Endothelial cell of umbilical vein (primary cell): ENCODE results near the gene MALT1. TPM values are rescaled to one million over a fixed set of nuclear protein-coding genes. Genes with fewer than 3 reads are reported as not detected.

Experiments used
- BruUV-seq: library from RNA; stranded (reverse); fragments of 400-500 nt; replicated peaks from 2 replicates; lab custom pipeline; 2021; lab: Mats Ljungman, UMichigan
- CTCF ChIA-PET: fragments of 300-600, 350-600 bp; sonication (Branson Sonifier 250); formaldehyde crosslinking; loops from one replicate; lab custom pipeline; 2021; ENCODE audit warnings: antibody characterized with exemption, inconsistent platforms; lab: Charles Lee
- POLR2A ChIA-PET: fragments of 300-600, 350-600 bp; sonication (Branson Sonifier 250); formaldehyde crosslinking; loops from one replicate; lab custom pipeline; 2021; ENCODE audit warnings: antibody characterized with exemption, inconsistent platforms; lab: Charles Lee
- DNase-seq: peaks from one replicate; pipeline ENCODE4 v3.0.0-alpha.2; 2011; ENCODE audit warnings: low read depth, low spot score
- FAIRE-seq: peaks from 2 replicates; lab custom pipeline; 2011; peaks lifted over from hg19 to GRCh38; lab: Jason Lieb, UNC
- H2AFZ ChIP-seq: 2 replicates; pipeline ENCODE4 v1.6.0; 2012; ENCODE audit warnings: low read depth, low read length, control low read depth, inconsistent platforms
- H3K27ac ChIP-seq: 2 replicates; pipeline ENCODE4 v1.5.1; 2011; ENCODE audit warnings: low read depth, mild to moderate bottlenecking, control low read depth, low read length, moderate library complexity; ENCODE audit not compliant: insufficient read depth
- H3K27me3 ChIP-seq, 2 experiments: 2 replicates each; pipeline versions ENCODE4 v1.6.0 to v1.6.1; 2011; ENCODE audit warnings: low read length in 2 of 2, mixed read lengths in 1 of 2; ENCODE audit not compliant: control insufficient read depth in 2 of 2, insufficient read depth in 2 of 2
- H3K36me3 ChIP-seq, 2 experiments: 2 replicates in 1 of 2; 3 replicates in 1 of 2; pipeline ENCODE4 v1.5.1; 2011; ENCODE audit warnings: low read length in 2 of 2, mild to moderate bottlenecking in 1 of 2, moderate library complexity in 1 of 2; ENCODE audit not compliant: control insufficient read depth in 2 of 2, insufficient read depth in 2 of 2; ENCODE audit errors: extremely low read depth in 1 of 2
- H3K4me1 ChIP-seq: 3 replicates; pipeline ENCODE4 v1.5.1; 2011; ENCODE audit warnings: mild to moderate bottlenecking, low read length; ENCODE audit not compliant: control insufficient read depth, insufficient read depth; ENCODE audit errors: extremely low read depth
- H3K4me2 ChIP-seq: 2 replicates; pipeline ENCODE4 v1.6.1; 2011; ENCODE audit warnings: low read length, control low read depth, mixed read lengths; ENCODE audit not compliant: insufficient read depth
- H3K4me3 ChIP-seq, 3 experiments: fragments of 200-600 bp in 1 of 3; sonication (generic), shearing (Covaris generic) in 1 of 3; replicated peaks in 1 of 3; 2 replicates each; pipeline ENCODE4 v1.5.1; 2011 to 2016; ENCODE audit warnings: control low read depth in 3 of 3, low read length in 3 of 3, mild to moderate bottlenecking in 2 of 3, inconsistent platforms in 1 of 3, low read depth in 1 of 3, moderate library complexity in 1 of 3; ENCODE audit not compliant: insufficient read depth in 1 of 3
- H3K79me2 ChIP-seq: 2 replicates; pipeline ENCODE4 v1.6.0; 2012; ENCODE audit warnings: low read length, inconsistent platforms; ENCODE audit not compliant: control insufficient read depth, insufficient read depth
- H3K9ac ChIP-seq: replicated peaks from 2 replicates; pipeline ENCODE3; 2011; ENCODE audit warnings: low read length, control low read depth; ENCODE audit not compliant: insufficient read depth; ENCODE audit errors: extremely low read depth
- H3K9me1 ChIP-seq: replicated peaks from 3 replicates; pipeline ENCODE4 v1.6.0; 2011; ENCODE audit warnings: mild to moderate bottlenecking, low read length; ENCODE audit not compliant: control insufficient read depth, insufficient read depth; ENCODE audit errors: extremely low read depth
- H3K9me3 ChIP-seq: replicated peaks from 2 replicates; pipeline ENCODE4 v1.5.1; 2012; ENCODE audit warnings: low read length, inconsistent platforms; ENCODE audit not compliant: control insufficient read depth, insufficient read depth
- H4K20me1 ChIP-seq: replicated peaks from 2 replicates; pipeline ENCODE3; 2011; ENCODE audit warnings: mild to moderate bottlenecking, low read length; ENCODE audit not compliant: control insufficient read depth, insufficient read depth; ENCODE audit errors: extremely low read depth
- EZH2 ChIP-seq: IDR thresholded peaks from 2 replicates; pipeline ENCODE4 v1.6.1; 2012; ENCODE audit warnings: borderline replicate concordance, low read depth, mild to moderate bottlenecking, moderate library complexity, low read length, inconsistent platforms; ENCODE audit not compliant: severe bottlenecking
- FOS ChIP-seq: IDR thresholded peaks from 2 replicates; pipeline ENCODE4 v1.6.1; 2011; ENCODE audit warnings: mild to moderate bottlenecking, low read length, moderate library complexity, borderline replicate concordance; ENCODE audit not compliant: insufficient read depth
- GATA2 ChIP-seq: IDR thresholded peaks from 2 replicates; pipeline ENCODE4 v1.7.0; 2011; ENCODE audit warnings: low read depth, mild to moderate bottlenecking, moderate library complexity, mixed read lengths, low read length; ENCODE audit not compliant: insufficient read length, insufficient read depth
- JUN ChIP-seq: IDR thresholded peaks from 2 replicates; pipeline ENCODE4 v1.6.1; 2011; ENCODE audit warnings: borderline replicate concordance, low read depth; ENCODE audit not compliant: insufficient read length, insufficient read depth
- MYC ChIP-seq: IDR thresholded peaks from one replicate; pipeline ENCODE4 v1.6.1; 2011; ENCODE audit warnings: mild to moderate bottlenecking, low read depth, low read length
- POLR2A ChIP-seq: IDR thresholded peaks from 2 replicates; pipeline ENCODE4 v1.6.1; 2012; ENCODE audit warnings: low read depth, mild to moderate bottlenecking, control low read depth, low read length
- POLR2AphosphoS5 ChIP-seq: IDR thresholded peaks from 2 replicates; pipeline ENCODE4 v1.6.1; 2012; ENCODE audit warnings: low read depth, mild to moderate bottlenecking, control low read depth, low read length, moderate library complexity; ENCODE audit not compliant: insufficient read depth
- dilution Hi-C: fragments of 300-500 bp; cut with MboI; formaldehyde crosslinking; loops from one replicate; pipeline ENCODE4 v1.15.0; 2019; ENCODE audit warnings: low sequenced_read_pairs; ENCODE audit not compliant: extremely low pct_ligation_motif_present
- intact Hi-C: fragments of 100-400 bp; cut with micrococcal nuclease; formaldehyde crosslinking; loops from one replicate; pipeline ENCODE4 v1.10.0; 2022
- polyA plus RNA-seq, 4 experiments: library from polyadenylated mRNA; depleted of rRNA in 3 of 4; stranded (reverse) in 3 of 4; unstranded in 1 of 4; fragments of >200 nt; gene quantifications; 2 replicates each; pipeline versions ENCODE4 v1.2.1 to v1.2.3, GENCODE V29; 2011 to 2012; ENCODE audit warnings: missing spikeins in 1 of 4
- total RNA-seq: library from RNA; stranded (reverse); gene quantifications from 2 replicates; pipeline ENCODE4 v1.2.3, GENCODE V29; 2021
- TF ChIP-seq, protein P1 (sequence below): IDR thresholded peaks from 2 replicates; pipeline ENCODE4 v1.6.1; 2011; ENCODE audit not compliant: insufficient read depth, insufficient read length
- TF ChIP-seq, protein P2 (sequence below), 2 donors: IDR thresholded peaks; 1 replicate in 1 of 2; 2 replicates in 1 of 2; pipeline ENCODE4 v1.5.1; 2011; ENCODE audit warnings: low read length in 2 of 2, mild to moderate bottlenecking in 2 of 2, moderate library complexity in 2 of 2, control low read depth in 1 of 2, inconsistent platforms in 1 of 2, low read depth in 1 of 2; ENCODE audit not compliant: insufficient read depth in 1 of 2; ENCODE audit errors: extremely low read depth in 1 of 2

The MALT1 gene
- total and polyA plus RNA-seq, 2 donors (not counting 3 experiments of a cell fraction or from before 2014, with no cell fraction given): 2.8 to 5.1 TPM

DNA sequence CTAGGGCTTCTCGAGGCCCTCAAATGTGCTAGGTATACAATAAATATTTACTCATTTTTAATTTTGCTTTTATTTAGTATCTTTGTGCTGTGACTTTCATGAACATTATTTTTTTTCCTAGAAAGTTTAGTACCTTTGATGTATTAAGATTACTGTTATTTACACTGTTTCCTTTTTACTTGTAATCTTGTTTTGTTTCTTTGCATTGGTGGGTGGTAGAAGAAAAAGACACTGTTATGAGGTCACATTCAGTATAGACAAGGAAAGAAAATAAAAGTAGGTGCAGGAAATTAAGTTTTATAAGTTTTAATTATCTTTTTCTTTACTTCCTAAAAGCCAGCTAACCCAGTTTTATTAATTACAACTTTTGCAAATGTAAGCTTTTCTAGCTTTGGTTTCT, 23.0 kb downstream of the MALT1 start:
- ChIA-PET POLR2A (no interaction called here), CTCF (no interaction called here)
- Histone ChIP-seq H3K9me1 (no peaks in the 10 kb centered on the region), H3K4me1 (no peaks in the 10 kb centered on the region), H3K9ac (no peak overlapping the region), H2AFZ (no peak overlapping the region), H3K79me2 (no peaks in the 10 kb centered on the region), H3K36me3 (no peaks in the 10 kb centered on the region), H3K4me2 (no peak overlapping the region), H3K9me3 (no peaks in the 10 kb centered on the region), H3K27me3 (no peaks in the 10 kb centered on the region), H3K4me3 (no peak overlapping the region), H4K20me1 (no peaks in the 10 kb centered on the region), H3K27ac (no peak overlapping the region)
- intact Hi-C loops (no loop called here), dilution Hi-C loops (no loop called here)
- no peak for FAIRE-seq
- no peak for DNase-seq
- no peak for TF ChIP-seq EZH2
- TF ChIP-seq FOS: no peak
- TF ChIP-seq, protein P1, sequence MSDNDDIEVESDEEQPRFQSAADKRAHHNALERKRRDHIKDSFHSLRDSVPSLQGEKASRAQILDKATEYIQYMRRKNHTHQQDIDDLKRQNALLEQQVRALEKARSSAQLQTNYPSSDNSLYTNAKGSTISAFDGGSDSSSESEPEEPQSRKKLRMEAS: no peak
- TF ChIP-seq GATA2: no peak
- TF ChIP-seq, protein P2, sequence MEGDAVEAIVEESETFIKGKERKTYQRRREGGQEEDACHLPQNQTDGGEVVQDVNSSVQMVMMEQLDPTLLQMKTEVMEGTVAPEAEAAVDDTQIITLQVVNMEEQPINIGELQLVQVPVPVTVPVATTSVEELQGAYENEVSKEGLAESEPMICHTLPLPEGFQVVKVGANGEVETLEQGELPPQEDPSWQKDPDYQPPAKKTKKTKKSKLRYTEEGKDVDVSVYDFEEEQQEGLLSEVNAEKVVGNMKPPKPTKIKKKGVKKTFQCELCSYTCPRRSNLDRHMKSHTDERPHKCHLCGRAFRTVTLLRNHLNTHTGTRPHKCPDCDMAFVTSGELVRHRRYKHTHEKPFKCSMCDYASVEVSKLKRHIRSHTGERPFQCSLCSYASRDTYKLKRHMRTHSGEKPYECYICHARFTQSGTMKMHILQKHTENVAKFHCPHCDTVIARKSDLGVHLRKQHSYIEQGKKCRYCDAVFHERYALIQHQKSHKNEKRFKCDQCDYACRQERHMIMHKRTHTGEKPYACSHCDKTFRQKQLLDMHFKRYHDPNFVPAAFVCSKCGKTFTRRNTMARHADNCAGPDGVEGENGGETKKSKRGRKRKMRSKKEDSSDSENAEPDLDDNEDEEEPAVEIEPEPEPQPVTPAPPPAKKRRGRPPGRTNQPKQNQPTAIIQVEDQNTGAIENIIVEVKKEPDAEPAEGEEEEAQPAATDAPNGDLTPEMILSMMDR (IDR thresholded peaks at IDR 0.05; ENCODE audit: extremely low read depth in 1 of 2, insufficient read depth in 1 of 2, low read depth in 1 of 2, low read length in 2 of 2): no peak
- TF ChIP-seq POLR2A: no peak
- TF ChIP-seq MYC: no peak
- no peak for TF ChIP-seq JUN
- TF ChIP-seq POLR2AphosphoS5: no peak
- no TSS peak for BruUV-seq
